ENCODE results near the gene RIPOR3.
"Not testable (repeated sequence)": the region's sequence is repeated elsewhere in the genome, so short reads cannot be mapped to it uniquely, and the experiment has no call there.

RIPOR3 gene

GRCh38 chr20:50710492-50711063 is 19.2 kb upstream of the RIPOR3 start:
- no peak for TF ChIP-seq CTCF (IDR thresholded peaks at IDR 0.05; ENCODE audit: low read depth, low read length, missing control alignments)
- no peak for DNase-seq (ENCODE audit: low read depth)
- H3K4me3 ChIP-seq (ENCODE audit: low read depth, low read length) = no peak overlapping the region

GRCh38 chr20:50709636-50709973 is 18.3 kb upstream of the RIPOR3 start:
- DNase-seq (ENCODE audit: low read depth) = no peak
- no peak overlapping the region for H3K4me3 ChIP-seq (ENCODE audit: low read depth, low read length)
- TF ChIP-seq CTCF (IDR thresholded peaks at IDR 0.05; ENCODE audit: low read depth, low read length, missing control alignments) = no peak

- no peak for TF ChIP-seq CTCF (IDR thresholded peaks at IDR 0.05; ENCODE audit: low read depth, low read length, missing control alignments)
- H3K4me3 ChIP-seq (ENCODE audit: low read depth, low read length) = no peak overlapping the region
- no peak for DNase-seq (ENCODE audit: low read depth)
These were observed 17.7 kb upstream of the RIPOR3 start for GRCh38 chr20:50708845-50709635.

GRCh38 chr20:50704971-50705370 is 13.6 kb upstream of the RIPOR3 start:
- no peak overlapping the region for H3K4me3 ChIP-seq (ENCODE audit: low read depth, low read length)
- no peak for TF ChIP-seq CTCF (IDR thresholded peaks at IDR 0.05; ENCODE audit: low read depth, low read length, missing control alignments)
- no peak for DNase-seq (ENCODE audit: low read depth)

GRCh38 chr20:50704514-50704913 is 13.2 kb upstream of the RIPOR3 start:
- no peak overlapping the region for H3K4me3 ChIP-seq (ENCODE audit: low read depth, low read length)
- TF ChIP-seq CTCF (IDR thresholded peaks at IDR 0.05; ENCODE audit: low read depth, low read length, missing control alignments) = no peak
- no peak for DNase-seq (ENCODE audit: low read depth)

- DNase-seq (ENCODE audit: low read depth) = not testable (repeated sequence)
These were observed 12.5 kb upstream of the RIPOR3 start for GRCh38 chr20:50703651-50704438.

More at GRCh38 chr20:50703651-50704438, 12.5 kb upstream of the RIPOR3 start:
- H3K4me3 ChIP-seq (ENCODE audit: low read depth, low read length) = not testable (repeated sequence)

All from GM12864 (cell line).